Neural progenitor cell (in vitro differentiated cells): ENCODE measurements around the gene NMBR. TPM values are rescaled to one million over a fixed set of nuclear protein-coding genes. Genes with fewer than 3 reads are reported as not detected.
"Not testable (repeated sequence)": the region's sequence is repeated elsewhere in the genome, so short reads cannot be mapped to it uniquely, and the experiment has no call there.

ENCODE experiments used
- DNase-seq: peaks from one replicate; pipeline ENCODE4 v3.0.0-alpha.2; 2016; ENCODE audit warnings: low spot score
- H2AFZ ChIP-seq: fragments of 200-600 bp; sonication (generic); replicated peaks from 2 replicates; pipeline ENCODE4 v1.6.1; 2016; ENCODE audit warnings: antibody characterized with exemption
- H3F3A ChIP-seq: fragments of 200-600 bp; sonication (generic); 2 replicates; pipeline ENCODE4 v1.6.1; 2016; ENCODE audit warnings: antibody characterized with exemption, low read depth
- H3K27ac ChIP-seq: fragments of 200-600 bp; sonication (generic); 2 replicates; pipeline ENCODE4 v1.5.1; 2016; ENCODE audit warnings: mild to moderate bottlenecking
- H3K27me3 ChIP-seq: fragments of 200-600 bp; sonication (generic); 2 replicates; pipeline ENCODE4 v1.6.1; 2016; ENCODE audit warnings: mild to moderate bottlenecking, moderate library complexity
- H3K36me3 ChIP-seq: fragments of 200-600 bp; sonication (generic); 2 replicates; pipeline ENCODE4 v1.5.1; 2016
- H3K4me1 ChIP-seq: fragments of 200-600 bp; sonication (generic); 2 replicates; pipeline ENCODE4 v1.6.1; 2016; ENCODE audit warnings: mixed run types
- H3K4me2 ChIP-seq: fragments of 200-600 bp; sonication (generic); 2 replicates; pipeline ENCODE4 v1.6.1; 2016
- H3K4me3 ChIP-seq: fragments of 200-600 bp; sonication (generic); 2 replicates; pipeline ENCODE4 v1.5.1; 2016
- H3K79me2 ChIP-seq: fragments of 200-600 bp; sonication (generic); 2 replicates; pipeline ENCODE4 v1.6.1; 2016; ENCODE audit warnings: low read depth
- H3K9ac ChIP-seq: fragments of 200-600 bp; sonication (generic); 2 replicates; pipeline ENCODE4 v1.6.1; 2016
- H3K9me3 ChIP-seq: fragments of 200-600 bp; sonication (generic); 2 replicates; pipeline ENCODE4 v1.5.1; 2016; ENCODE audit warnings: low read depth
- H4K20me1 ChIP-seq: fragments of 200-600 bp; sonication (generic); 2 replicates; pipeline ENCODE4 v1.6.1; 2016; ENCODE audit warnings: low read depth
- H3K27ac Mint-ChIP-seq: 3 replicates; pipeline ENCODE4 v1.8.0; 2021; ENCODE audit warnings: mixed read lengths
- H3K27me3 Mint-ChIP-seq: 2 replicates; pipeline ENCODE4 v1.8.0; 2022; ENCODE audit warnings: low read depth, mild to moderate bottlenecking, inconsistent platforms, moderate library complexity, mixed read lengths; ENCODE audit not compliant: insufficient read depth
- H3K36me3 Mint-ChIP-seq: 3 replicates; pipeline ENCODE4 v1.8.0; 2021; ENCODE audit warnings: mixed read lengths
- H3K4me1 Mint-ChIP-seq: 3 replicates; pipeline ENCODE4 v1.8.0; 2021; ENCODE audit warnings: mixed read lengths
- H3K4me3 Mint-ChIP-seq: 3 replicates; pipeline ENCODE4 v1.8.0; 2021; ENCODE audit warnings: mild to moderate bottlenecking, moderate library complexity, mixed read lengths
- H3K9me3 Mint-ChIP-seq: 3 replicates; pipeline ENCODE4 v1.8.0; 2020; ENCODE audit warnings: mixed read lengths
- EZH2 ChIP-seq: fragments of 200-600 bp; sonication (generic); IDR thresholded peaks from 2 replicates; pipeline ENCODE4 v1.6.1; 2017; ENCODE audit warnings: antibody characterized with exemption, mild to moderate bottlenecking, moderate library complexity
- EZH2phosphoT487 ChIP-seq: fragments of 200-600 bp; sonication (generic); IDR thresholded peaks from 2 replicates; pipeline ENCODE4 v1.6.1; 2017; ENCODE audit warnings: antibody characterized with exemption
- total RNA-seq: library from RNA; depleted of rRNA; stranded (reverse); fragments of >200 nt; gene quantifications from 2 replicates; pipeline ENCODE4 v1.2.3, GENCODE V29; 2015; ENCODE audit warnings: low replicate concordance
- TF ChIP-seq, protein P1 (sequence below): fragments of 200-600 bp; sonication (generic); IDR thresholded peaks from 2 replicates; pipeline ENCODE4 v1.5.1; 2017; ENCODE audit warnings: antibody characterized with exemption, mild to moderate bottlenecking

NMBR gene
- total RNA-seq, 1 donor from 2014 or later = not detected

- no peaks in the 10 kb centered on the region for H3K27me3 ChIP-seq
- no peaks in the 10 kb centered on the region for H3F3A ChIP-seq
- TF ChIP-seq EZH2phosphoT487 (no peak), EZH2 (no peak)
- TF ChIP-seq, protein P1, sequence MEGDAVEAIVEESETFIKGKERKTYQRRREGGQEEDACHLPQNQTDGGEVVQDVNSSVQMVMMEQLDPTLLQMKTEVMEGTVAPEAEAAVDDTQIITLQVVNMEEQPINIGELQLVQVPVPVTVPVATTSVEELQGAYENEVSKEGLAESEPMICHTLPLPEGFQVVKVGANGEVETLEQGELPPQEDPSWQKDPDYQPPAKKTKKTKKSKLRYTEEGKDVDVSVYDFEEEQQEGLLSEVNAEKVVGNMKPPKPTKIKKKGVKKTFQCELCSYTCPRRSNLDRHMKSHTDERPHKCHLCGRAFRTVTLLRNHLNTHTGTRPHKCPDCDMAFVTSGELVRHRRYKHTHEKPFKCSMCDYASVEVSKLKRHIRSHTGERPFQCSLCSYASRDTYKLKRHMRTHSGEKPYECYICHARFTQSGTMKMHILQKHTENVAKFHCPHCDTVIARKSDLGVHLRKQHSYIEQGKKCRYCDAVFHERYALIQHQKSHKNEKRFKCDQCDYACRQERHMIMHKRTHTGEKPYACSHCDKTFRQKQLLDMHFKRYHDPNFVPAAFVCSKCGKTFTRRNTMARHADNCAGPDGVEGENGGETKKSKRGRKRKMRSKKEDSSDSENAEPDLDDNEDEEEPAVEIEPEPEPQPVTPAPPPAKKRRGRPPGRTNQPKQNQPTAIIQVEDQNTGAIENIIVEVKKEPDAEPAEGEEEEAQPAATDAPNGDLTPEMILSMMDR = no peak
- no peaks in the 10 kb centered on the region for H3K4me1 ChIP-seq
- H3K4me1 Mint-ChIP-seq = no peaks in the 10 kb centered on the region
- H3K36me3 ChIP-seq = no peaks in the 10 kb centered on the region
- no peak overlapping the region for H3K27ac Mint-ChIP-seq
- no peak overlapping the region for H3K27ac ChIP-seq
- H3K79me2 ChIP-seq = no peaks in the 10 kb centered on the region
- H3K4me2 ChIP-seq = no peak overlapping the region
- no peak overlapping the region for H3K4me3 ChIP-seq
- H3K9ac ChIP-seq = no peak overlapping the region
- no peaks in the 10 kb centered on the region for H3K27me3 Mint-ChIP-seq
- H3K9me3 ChIP-seq = no peaks in the 10 kb centered on the region
- DNase-seq = no peak
- no peaks in the 10 kb centered on the region for H3K36me3 Mint-ChIP-seq
- no peak overlapping the region for H2AFZ ChIP-seq
- H3K9me3 Mint-ChIP-seq = no peaks in the 10 kb centered on the region
- no peaks in the 10 kb centered on the region for H4K20me1 ChIP-seq
- H3K4me3 Mint-ChIP-seq = no peak overlapping the region
These were observed 28.6 kb downstream of the NMBR start for GRCh38 chr6:142118328-142118727.

DNA sequence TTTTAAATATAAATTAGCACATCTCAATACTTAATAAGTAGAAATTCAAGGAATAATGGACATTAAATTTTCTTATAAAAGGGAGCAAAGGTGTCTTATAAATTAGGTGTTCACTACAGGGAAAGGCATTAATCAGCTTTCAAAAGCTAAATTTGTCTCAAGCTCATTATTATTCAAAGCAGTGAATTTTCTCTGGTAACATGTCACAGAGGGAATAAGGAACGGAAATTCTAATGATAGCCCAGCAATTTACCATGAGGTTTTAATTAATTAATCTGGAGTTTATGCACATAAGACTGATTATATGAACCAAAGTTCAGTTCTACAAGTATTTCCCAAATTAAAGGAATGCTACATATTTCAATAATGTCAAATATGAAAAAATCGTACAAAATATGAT, 29.6 kb downstream of the NMBR start:
- Mint-ChIP-seq H3K27ac (no peak overlapping the region), H3K27me3 (no peaks in the 10 kb centered on the region)
- TF ChIP-seq, protein P1 = no peak
- TF ChIP-seq EZH2 = no peak

DNA sequence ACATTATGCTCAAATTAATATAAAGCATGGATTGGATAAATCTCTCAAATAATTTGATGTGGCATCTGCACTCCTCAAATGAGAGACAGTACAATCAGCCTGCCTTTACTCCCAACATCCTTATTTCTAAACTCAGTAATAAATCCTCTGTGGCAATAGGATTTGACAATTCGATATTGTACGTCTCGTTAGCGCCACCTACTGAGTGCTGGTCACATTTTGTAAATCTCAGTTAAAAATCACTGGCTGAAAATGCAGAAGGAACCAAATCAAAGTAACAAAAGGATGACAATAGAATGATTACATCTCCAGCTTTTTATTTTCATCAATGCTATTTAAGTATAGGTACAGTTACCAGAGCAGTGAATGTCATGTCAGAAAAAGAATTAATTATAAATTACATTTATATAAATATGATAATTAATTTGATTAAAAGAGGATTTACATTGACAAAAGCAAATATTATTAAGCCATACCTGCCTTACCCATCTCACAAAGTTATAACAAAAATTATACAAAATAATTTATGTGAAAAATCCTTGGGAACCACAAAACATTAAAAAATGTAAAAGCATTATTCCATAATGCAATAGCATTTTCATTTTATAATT, 34.4 kb downstream of the NMBR start:
- no peak overlapping the region for H3K4me3 Mint-ChIP-seq
- H3K9ac ChIP-seq = no peak overlapping the region

More for the DNA sequence above, 29.6 kb downstream of the NMBR start:
- Histone ChIP-seq H3F3A (no peaks in the 10 kb centered on the region), H3K27me3 (no peaks in the 10 kb centered on the region), H4K20me1 (no peaks in the 10 kb centered on the region), H3K9ac (no peak overlapping the region), H3K9me3 (no peaks in the 10 kb centered on the region), H3K4me3 (no peak overlapping the region), H3K27ac (no peak overlapping the region), H2AFZ (no peak overlapping the region), H3K36me3 (no peaks in the 10 kb centered on the region), H3K4me2 (no peak overlapping the region), H3K4me1 (no peaks in the 10 kb centered on the region), H3K79me2 (no peaks in the 10 kb centered on the region)
- no peak overlapping the region for H3K4me3 Mint-ChIP-seq
- H3K36me3 Mint-ChIP-seq = no peaks in the 10 kb centered on the region
- H3K9me3 Mint-ChIP-seq = no peaks in the 10 kb centered on the region
- no peak for DNase-seq
- H3K4me1 Mint-ChIP-seq = no peaks in the 10 kb centered on the region

DNA sequence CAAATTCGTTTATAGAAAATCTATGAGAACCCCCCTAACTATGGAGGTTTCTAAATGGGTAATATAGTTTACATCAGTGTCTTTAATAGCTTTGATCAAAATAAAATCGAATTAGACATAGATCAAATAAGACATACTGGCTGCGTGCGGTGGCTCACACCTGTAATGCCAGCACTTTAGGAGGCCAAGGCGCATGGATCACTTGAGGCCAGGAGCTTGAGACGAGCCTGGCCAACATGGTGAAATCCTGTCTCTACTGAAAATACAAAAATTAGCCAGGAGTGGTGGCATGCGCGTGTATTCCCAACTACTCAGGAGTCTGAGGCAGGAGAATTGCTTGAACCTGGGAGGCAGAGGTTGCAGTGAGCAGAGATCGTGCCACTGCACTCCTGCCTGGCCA, 36.1 kb downstream of the NMBR start:
- H3K9me3 ChIP-seq, H3K9me3 Mint-ChIP-seq, DNase-seq, H3K36me3 ChIP-seq, H3K27me3 Mint-ChIP-seq, H4K20me1 ChIP-seq, H3K4me3 Mint-ChIP-seq, H3K27me3 ChIP-seq, H3K4me1 Mint-ChIP-seq, H3K4me2 ChIP-seq, H3K79me2 ChIP-seq, H3F3A ChIP-seq, H3K27ac ChIP-seq, H3K4me3 ChIP-seq, H3K27ac Mint-ChIP-seq, H3K36me3 Mint-ChIP-seq, H3K9ac ChIP-seq, H2AFZ ChIP-seq, H3K4me1 ChIP-seq: not testable (repeated sequence)

More for the DNA sequence above, 34.4 kb downstream of the NMBR start:
- Histone ChIP-seq H3K4me3 (no peak overlapping the region), H2AFZ (no peak overlapping the region), H3K27ac (no peak overlapping the region), H3K27me3 (no peaks in the 10 kb centered on the region), H3K9me3 (no peaks in the 10 kb centered on the region), H3F3A (no peaks in the 10 kb centered on the region), H4K20me1 (no peaks in the 10 kb centered on the region), H3K36me3 (no peaks in the 10 kb centered on the region), H3K4me1 (no peaks in the 10 kb centered on the region), H3K4me2 (no peak overlapping the region), H3K79me2 (no peaks in the 10 kb centered on the region)
- DNase-seq = peak; percentile 89
- Mint-ChIP-seq H3K27ac (no peak overlapping the region), H3K36me3 (no peaks in the 10 kb centered on the region), H3K27me3 (peaks cover 3% of the 10 kb centered on the region), H3K9me3 (no peaks in the 10 kb centered on the region), H3K4me1 (no peaks in the 10 kb centered on the region)
- TF ChIP-seq EZH2phosphoT487 = no peak
- TF ChIP-seq, protein P1 = peak; percentile 90

DNA sequence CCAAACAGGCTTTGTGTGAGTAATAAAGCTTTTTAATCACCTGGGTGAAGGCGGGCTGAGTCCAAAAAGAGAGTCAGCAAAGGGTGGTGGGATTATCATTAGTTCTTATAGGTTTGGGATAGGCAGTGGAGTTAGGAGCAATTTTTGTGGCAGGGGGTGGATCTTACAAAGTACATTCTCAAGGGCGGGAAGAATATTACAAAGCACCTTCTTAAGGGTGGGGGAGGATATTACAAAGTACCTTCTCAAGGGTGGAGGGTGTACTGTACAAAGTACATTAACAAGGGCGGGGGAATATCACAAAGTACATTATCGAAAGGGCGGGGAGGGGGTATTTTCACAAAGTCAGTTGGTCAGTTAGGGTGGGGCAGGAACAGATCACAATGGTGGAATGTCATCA, 42.1 kb downstream of the NMBR start:
- not testable (repeated sequence) for DNase-seq, H3K9me3 Mint-ChIP-seq, H3K4me3 Mint-ChIP-seq, H3F3A ChIP-seq, H3K9me3 ChIP-seq, H3K36me3 Mint-ChIP-seq, H3K27ac Mint-ChIP-seq, H3K27me3 Mint-ChIP-seq, H3K9ac ChIP-seq, H3K27me3 ChIP-seq, H2AFZ ChIP-seq, H3K27ac ChIP-seq, H3K4me2 ChIP-seq, H3K36me3 ChIP-seq, H4K20me1 ChIP-seq, H3K79me2 ChIP-seq, H3K4me1 ChIP-seq, H3K4me1 Mint-ChIP-seq, H3K4me3 ChIP-seq
